Gastroesophageal sphincter (tissue), 3 donors: ENCODE measurements around the gene LRP1B.

Experiments used
- EP300 ChIP-seq: sonication (generic); formaldehyde crosslinking; IDR thresholded peaks from one replicate; pipeline ENCODE4 v1.6.1; 2017; ENCODE audit warnings: antibody characterized with exemption, mild to moderate bottlenecking
- TF ChIP-seq, protein P1 (sequence below), 4 experiments: fragments of 200-600 bp in 2 of 4; fragments of 450-650 bp in 2 of 4; sonication (generic) in 1 of 4; IDR thresholded peaks; one replicate each; pipeline ENCODE4 v1.5.1; 2017 to 2019; ENCODE audit warnings: antibody characterized with exemption in 4 of 4, mild to moderate bottlenecking in 2 of 4, moderate library complexity in 2 of 4

DNA sequence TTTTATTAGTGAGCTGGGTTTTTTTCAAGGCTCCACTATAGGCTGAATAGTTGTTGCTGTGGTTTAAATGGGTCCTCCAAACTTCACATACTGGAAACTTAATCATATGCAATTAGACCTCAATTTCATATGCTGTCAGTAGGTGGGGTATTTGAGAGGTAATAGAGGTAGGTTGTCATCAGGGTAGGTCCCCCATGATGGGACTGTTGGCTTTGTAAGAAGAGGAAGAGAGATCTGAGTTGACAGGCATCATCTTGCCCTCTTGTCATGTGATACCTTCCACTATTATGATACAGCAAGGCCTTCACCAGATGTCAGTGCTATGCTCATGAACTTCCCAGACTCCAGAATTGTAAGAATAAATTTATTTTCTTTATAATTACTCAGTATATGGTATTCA lies 819.4 kb downstream of the LRP1B start:
- TF ChIP-seq, protein P1, sequence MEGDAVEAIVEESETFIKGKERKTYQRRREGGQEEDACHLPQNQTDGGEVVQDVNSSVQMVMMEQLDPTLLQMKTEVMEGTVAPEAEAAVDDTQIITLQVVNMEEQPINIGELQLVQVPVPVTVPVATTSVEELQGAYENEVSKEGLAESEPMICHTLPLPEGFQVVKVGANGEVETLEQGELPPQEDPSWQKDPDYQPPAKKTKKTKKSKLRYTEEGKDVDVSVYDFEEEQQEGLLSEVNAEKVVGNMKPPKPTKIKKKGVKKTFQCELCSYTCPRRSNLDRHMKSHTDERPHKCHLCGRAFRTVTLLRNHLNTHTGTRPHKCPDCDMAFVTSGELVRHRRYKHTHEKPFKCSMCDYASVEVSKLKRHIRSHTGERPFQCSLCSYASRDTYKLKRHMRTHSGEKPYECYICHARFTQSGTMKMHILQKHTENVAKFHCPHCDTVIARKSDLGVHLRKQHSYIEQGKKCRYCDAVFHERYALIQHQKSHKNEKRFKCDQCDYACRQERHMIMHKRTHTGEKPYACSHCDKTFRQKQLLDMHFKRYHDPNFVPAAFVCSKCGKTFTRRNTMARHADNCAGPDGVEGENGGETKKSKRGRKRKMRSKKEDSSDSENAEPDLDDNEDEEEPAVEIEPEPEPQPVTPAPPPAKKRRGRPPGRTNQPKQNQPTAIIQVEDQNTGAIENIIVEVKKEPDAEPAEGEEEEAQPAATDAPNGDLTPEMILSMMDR (IDR thresholded peaks at IDR 0.05) = no peak
- TF ChIP-seq EP300 = no peak
